GM19328 (cell line): ENCODE results near the gene APBB1.
A peak's percentile ranks its signal among the peaks of the same experiment; 100 is the strongest.

Experiments
- ATAC-seq: cut with Tn5 transposase; IDR thresholded peaks from one replicate; pipeline ENCODE4 v1.9.1; 2021; ENCODE audit warnings: mild to moderate bottlenecking, moderate library complexity; ENCODE audit not compliant: unreplicated experiment

The APBB1 gene

GRCh38 chr11:6419009-6419631 is at the start of gene APBB1:
Gene APBB1 (minus strand): TSS chr11:6419094. CDS start chr11:6411347, 7,747 bp downstream.
- ATAC-seq = peak; percentile 56

GRCh38 chr11:6459099-6459450 is 40.2 kb upstream of the APBB1 start:
- no peak for ATAC-seq

GRCh38 chr11:6458352-6459098 is 39.6 kb upstream of the APBB1 start:
- ATAC-seq = no peak

- no peak for ATAC-seq
Measured at GRCh38 chr11:6457581-6458320, 38.9 kb upstream of the APBB1 start.

- no peak for ATAC-seq
Measured at GRCh38 chr11:6456361-6457073, 37.6 kb upstream of the APBB1 start.

- no peak for ATAC-seq
Measured at GRCh38 chr11:6455070-6455469, 36.2 kb upstream of the APBB1 start.

GRCh38 chr11:6453152-6453551 is 34.3 kb upstream of the APBB1 start:
- ATAC-seq = no peak

- ATAC-seq = no peak
Measured at GRCh38 chr11:6452219-6452618, 33.3 kb upstream of the APBB1 start.

- ATAC-seq = no peak
Measured at GRCh38 chr11:6448574-6448973, 29.7 kb upstream of the APBB1 start.

- peak; percentile 77 for ATAC-seq
Measured at GRCh38 chr11:6443269-6444003, 24.5 kb upstream of the APBB1 start.

- ATAC-seq = no peak
Measured at GRCh38 chr11:6442441-6442840, 23.5 kb upstream of the APBB1 start.

- ATAC-seq = no peak
Measured at GRCh38 chr11:6440906-6441358, 22.0 kb upstream of the APBB1 start, which contains the start of gene HPX. Gene HPX (minus strand): TSS chr11:6440987. CDS start chr11:6440963, 24 bp downstream.

GRCh38 chr11:6438979-6439571 is 20.2 kb upstream of the APBB1 start:
- no peak for ATAC-seq

GRCh38 chr11:6437993-6438392 is 19.1 kb upstream of the APBB1 start:
- no peak for ATAC-seq

GRCh38 chr11:6437423-6437822 is 18.5 kb upstream of the APBB1 start:
- ATAC-seq = no peak

- peak; percentile 44 for ATAC-seq
Measured at GRCh38 chr11:6433998-6434660, 15.2 kb upstream of the APBB1 start.

GRCh38 chr11:6431861-6432260 is 13.0 kb upstream of the APBB1 start:
- no peak for ATAC-seq

- ATAC-seq = no peak
Measured at GRCh38 chr11:6427516-6427915, 8.6 kb upstream of the APBB1 start.

- ATAC-seq = no peak
Measured at GRCh38 chr11:6420677-6421076, 1.8 kb upstream of the APBB1 start.
